Adipose tissue (tissue), 3 donors: ENCODE results near the gene VSIR. TPM values are rescaled to one million over a fixed set of nuclear protein-coding genes. Genes with fewer than 3 reads are reported as not detected.

Experiments
- H3K27ac ChIP-seq: one replicate; pipeline ENCODE4 v1.5.1; 2013; ENCODE audit warnings: low read depth, low read length
- WGBS, 3 donors: extraction: QIAGEN DNeasy Blood & Tissue Kit; methylation state at CpG; one replicate each; pipeline ENCODE4 v1.1.7; 2013; 5-methylcytosine and 5-hydroxymethylcytosine counted together
- polyA plus RNA-seq, 3 donors: library from polyadenylated mRNA; stranded (reverse); fragments of 200-250 nt; gene quantifications; one replicate each; pipeline ENCODE4 v1.2.3, GENCODE V29; 2013
- donor health status: healthy with polysubstance abuse.
- donor health status: Bipolar disorder and iron deficiency.
- donor health status: healthy.

VSIR gene
- polyA plus RNA-seq, 3 donors: 18.7 to 87.3 (median 40.3) TPM

DNA sequence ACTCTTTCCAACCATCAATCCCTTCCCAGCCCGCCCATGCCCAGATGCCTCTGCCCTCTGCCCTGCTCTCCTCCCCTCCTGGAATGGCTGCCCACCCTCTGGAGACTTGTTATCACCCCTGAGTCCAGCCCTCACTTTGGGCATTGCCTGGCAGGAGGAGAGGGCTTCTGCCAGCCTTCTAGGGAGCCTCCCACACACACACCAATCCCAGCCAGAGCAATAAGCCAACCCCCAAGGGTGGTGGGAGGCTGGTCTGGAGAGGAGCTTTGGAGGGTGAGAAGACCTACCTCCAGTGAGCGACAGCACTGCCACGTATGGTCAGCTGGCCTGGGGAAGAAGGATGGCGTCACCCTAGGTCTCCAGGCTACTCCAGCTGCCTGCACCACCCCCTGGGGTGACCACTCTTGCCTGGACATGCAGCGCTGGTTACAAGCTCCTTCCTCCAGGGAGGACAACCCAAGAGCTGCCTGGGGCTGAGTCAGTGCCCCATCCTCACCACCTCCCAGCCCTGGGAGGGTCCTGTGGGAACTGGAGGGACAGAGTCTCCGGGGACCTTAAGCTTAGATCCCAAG lies 62.2 kb downstream of the VSIR start:
- no peak overlapping the region for H3K27ac ChIP-seq
- WGBS, 3 donors: 80 to 85% (median 84%) methylated on average over 6 of the region's 6 CpGs

DNA sequence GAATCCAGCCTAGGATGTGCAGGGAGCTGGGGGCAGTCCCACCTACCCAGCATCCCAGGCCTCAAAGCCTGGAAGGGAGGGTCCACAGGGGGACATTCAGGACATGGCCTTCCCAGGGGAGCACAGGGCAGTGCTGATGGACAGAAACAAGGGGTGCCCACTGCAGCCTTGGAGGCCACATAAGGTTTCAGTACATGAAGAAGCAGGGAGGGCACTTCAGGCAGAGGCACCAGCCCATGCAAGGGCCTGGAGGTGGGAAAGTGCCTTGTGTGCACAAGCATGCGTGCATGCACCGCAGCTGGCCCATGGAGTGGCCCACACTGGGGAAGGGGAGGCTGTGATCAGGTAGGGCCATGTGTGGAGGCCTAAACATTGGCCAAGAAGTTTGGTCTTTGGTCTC lies 62.8 kb downstream of the VSIR start:
- no peak overlapping the region for H3K27ac ChIP-seq
- WGBS, 3 donors: 98 to 100% (median 100%) methylated on average over 2 of the region's 2 CpGs

DNA sequence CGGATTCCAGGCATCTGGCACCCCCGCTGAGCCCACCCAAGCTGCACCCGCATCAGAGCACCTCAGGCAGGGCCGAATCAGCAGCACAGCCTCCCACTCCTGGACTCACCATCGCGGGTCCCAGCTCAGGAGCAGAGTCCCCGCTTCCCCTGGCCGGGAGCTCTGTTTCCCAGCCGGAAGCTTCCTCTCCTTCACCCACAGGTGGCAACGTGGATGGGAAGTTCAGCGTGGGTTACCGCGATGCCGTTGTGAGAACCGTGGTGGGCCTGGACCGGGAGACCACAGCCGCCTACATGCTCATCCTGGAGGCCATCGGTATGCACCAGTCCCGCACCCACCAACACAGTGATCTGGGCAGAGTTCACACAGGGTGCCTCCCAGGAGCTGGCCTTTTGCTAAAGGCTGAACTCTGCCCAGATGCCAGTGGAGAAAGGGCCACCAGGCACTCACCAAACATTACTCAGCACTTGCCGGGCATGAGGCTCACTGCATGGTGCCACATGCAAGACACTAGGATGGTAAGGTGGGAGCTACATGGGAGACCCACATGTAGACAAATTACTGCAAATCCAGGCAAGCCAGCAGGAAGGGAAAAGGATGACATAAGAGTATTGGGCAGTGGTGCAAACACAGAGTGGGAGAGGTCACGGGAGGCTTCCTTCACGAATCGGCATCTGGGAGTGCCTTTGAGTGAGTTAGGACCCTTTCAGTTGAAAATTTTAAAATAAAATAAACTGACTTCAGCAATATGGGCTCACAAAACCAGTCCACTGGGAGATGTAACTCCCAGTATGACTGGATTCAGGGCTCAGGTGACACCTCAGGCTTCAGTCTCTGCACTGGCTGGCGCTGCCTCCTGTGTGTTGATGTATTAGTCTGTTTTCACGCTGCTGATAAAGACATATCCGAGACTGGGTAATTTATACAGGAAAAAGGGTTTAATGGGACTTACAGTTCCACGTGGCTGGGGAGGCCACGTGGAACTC lies 64.1 kb downstream of the VSIR start:
- 60 to 63% (median 63%) methylated on average over 28 of the region's 28 CpGs for WGBS, 3 donors
- H3K27ac ChIP-seq: no peak overlapping the region

DNA sequence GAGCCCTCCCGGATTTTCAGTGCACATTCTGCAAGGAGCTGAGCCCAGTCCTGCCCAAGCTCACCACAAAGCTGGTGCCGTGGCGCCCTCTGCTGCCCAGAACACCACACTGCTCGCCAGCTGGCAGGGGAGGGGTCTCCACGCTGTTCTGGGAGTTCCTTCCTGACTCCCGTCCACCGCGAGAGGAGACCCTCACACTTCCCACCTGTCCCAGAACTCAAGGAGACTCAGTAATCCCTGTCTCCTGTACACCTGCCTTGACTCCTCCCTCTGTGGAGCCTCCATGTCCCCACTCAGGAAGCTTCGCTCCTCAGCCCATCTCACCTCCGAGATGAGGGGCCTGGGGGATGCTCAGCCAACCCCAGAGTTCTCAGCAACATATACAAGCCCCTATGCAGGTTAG lies 65.0 kb downstream of the VSIR start:
- no peak overlapping the region for H3K27ac ChIP-seq
- WGBS, 3 donors: 9 to 21% (median 16%) methylated on average over 10 of the region's 10 CpGs

DNA sequence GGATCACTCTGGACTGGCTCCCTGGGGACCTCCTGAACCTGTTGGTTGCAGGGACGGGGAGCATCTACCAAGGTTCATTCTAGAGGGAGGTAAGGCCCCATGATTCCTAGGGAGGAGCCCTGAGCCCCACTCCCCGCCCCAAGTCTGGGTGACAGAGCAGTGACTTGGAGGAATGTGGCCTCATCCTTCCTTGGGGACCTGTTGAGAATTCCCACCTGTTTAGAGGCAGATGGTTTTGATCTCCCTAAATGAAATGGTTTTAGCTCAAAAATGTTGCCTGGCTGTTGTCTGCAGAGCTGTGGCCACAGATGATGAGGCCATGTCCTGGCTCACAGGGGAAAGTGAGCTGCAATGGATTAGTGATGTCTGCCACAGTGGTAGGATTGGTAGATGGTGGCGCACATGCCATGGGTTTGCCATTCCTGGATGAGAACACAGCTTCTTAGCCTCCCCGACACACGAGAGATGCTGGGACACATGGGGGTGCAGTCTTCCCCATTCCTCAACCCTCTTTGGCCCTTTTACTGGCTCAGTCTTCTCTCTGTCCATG lies 66.0 kb downstream of the VSIR start:
- H3K27ac ChIP-seq: no peak overlapping the region
- WGBS, 3 donors: 91 to 98% (median 97%) methylated on average over 5 of the region's 5 CpGs

DNA sequence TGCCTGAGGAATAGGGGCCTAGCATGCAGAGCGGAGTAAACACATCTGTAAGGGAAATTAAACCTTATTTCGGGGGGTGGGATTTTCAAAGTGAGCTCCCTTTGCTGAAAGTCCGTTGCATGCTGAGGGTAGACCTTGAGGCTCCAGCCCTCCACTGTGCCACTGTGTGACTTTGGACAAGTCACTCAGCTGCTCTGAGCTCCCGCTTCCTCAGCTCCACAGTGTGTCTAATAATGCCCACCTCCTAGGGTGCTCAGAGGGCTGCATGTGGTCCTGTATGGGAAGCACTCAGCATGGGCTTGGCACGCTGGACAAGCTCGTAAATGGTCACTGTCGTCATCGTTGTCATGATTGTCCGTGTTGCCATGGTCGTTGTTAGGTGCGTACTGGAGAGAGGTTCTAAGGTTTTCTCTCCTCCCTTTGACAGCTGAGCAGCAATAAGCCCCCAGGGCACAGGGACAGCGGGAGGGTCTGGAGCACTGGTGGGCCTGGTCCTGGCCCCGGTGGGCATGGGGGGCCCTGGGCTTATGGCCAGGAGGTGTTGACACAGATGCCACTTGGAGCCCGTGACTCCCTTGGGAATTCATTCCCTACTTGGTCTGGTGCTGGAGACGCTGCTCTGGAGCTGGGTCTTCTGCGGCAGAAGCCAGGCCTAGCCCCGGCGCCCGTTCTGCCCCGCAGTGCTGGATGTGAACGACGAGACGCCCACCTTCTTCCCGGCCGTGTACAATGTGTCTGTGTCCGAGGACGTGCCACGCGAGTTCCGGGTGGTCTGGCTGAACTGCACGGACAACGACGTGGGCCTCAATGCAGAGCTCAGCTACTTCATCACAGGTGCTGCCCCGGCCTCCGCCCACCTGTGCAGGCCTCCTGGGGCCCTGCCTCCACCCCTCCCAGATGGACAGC lies 66.9 kb downstream of the VSIR start:
- WGBS, 3 donors: 85 to 96% (median 94%) methylated on average over 35 of the region's 35 CpGs

GRCh38 chr10:71705582-71705981 lies 67.7 kb downstream of the VSIR start:
- WGBS, 3 donors: 67 to 79% (median 75%) methylated on average over 2 of the region's 2 CpGs
- no peak overlapping the region for H3K27ac ChIP-seq

More for the DNA sequence above, 66.9 kb downstream of the VSIR start:
- H3K27ac ChIP-seq: no peak overlapping the region

DNA sequence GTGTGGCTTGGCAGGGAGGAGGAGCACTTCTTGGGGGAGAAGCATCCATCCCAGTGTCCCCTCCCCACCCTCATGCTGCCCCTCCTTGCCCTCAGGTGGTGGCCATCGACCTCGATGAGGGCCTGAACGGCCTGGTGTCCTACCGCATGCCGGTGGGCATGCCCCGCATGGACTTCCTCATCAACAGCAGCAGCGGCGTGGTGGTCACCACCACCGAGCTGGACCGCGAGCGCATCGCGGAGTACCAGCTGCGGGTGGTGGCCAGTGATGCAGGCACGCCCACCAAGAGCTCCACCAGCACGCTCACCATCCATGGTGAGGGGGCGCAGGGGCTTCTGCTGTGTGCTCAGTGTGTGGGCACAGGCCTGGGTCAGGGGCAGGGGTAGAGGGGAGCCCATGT lies 68.5 kb downstream of the VSIR start:
- H3K27ac ChIP-seq: no peak overlapping the region
- WGBS, 3 donors: 89 to 97% (median 96%) methylated on average over 18 of the region's 18 CpGs

DNA sequence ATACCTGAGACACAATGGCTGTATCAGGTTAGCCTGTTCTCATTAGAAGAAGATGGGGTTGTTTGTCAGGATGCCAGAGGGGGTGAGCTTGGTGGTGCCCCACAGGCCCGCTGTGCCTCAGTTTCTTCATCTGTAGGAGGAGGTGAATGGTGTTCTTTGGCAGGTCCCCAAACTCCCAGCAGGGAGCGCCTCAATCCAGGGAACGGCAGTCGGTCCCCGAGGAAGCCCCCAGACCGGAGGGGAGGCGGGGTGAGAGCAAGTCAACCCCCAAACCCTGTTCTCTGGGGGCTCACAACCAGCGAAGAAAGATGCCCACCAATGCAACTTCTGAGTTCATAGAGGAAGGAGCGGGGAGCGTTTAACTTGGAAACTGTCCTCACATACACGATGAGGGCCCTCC lies 69.7 kb downstream of the VSIR start:
- 81 to 85% (median 81%) methylated on average over 11 of the region's 11 CpGs for WGBS, 3 donors
- H3K27ac ChIP-seq: no peak overlapping the region

DNA sequence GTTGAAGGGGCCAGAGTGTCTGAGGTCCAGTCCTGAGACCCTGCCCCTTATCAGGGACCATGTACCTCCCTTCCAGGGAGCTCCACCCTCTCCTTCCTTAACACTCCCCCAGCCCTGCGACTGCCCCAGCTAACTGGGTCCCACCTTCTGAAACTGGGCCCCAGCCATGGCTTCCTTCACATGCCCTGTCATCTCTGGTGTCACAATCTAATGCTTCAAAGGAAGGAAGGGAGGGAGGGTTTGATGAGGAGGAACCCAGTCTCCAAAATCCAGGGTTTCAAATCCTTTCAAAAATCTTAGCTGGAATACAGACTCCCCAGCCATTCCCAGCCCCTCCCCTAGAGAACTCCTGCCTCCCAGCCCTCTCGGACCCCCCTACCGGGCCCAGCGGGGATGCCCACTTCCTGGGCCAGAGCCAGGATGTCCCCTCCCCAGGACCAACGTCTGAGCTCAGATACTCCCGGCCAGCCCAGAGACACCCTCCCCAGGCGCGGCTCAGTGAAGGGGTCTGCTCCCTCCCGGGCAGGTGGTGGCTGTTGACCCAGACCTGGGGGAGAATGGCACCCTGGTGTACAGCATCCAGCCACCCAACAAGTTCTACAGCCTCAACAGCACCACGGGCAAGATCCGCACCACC lies 71.7 kb downstream of the VSIR start:
- WGBS, 3 donors: 62 to 79% (median 77%) methylated on average over 11 of the region's 11 CpGs

DNA sequence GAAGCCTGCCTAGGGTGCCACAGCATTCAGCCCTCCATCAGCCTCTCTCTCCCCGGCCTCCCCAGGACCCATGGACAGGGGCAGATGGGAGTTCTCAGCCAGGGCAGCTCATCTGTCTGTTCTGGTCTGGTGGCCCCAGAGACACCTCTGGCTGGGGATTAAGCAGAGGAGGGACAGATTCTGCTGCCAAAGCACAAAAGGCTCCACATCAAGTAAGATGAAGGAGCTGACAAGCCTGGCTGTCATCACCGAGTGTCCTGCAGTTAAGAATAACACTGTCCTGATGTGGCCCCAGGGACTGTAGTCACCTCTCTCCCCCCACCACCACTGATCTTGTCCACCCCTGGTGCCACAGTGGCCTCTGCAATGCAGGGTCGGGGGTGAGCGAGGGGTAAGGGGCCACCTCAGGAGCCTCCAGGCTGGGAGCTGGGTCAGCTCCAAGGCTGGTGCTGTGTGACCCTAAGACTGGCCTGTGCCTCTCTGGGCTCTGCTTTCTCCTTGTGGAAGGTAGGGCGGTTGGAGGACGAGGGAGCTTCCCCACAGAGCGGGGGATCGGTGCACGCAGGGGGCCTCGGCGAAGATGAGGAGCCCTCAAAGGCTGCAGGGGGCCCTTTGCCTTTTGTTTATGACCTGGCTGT lies 72.5 kb downstream of the VSIR start:
- H3K27ac ChIP-seq: no peak overlapping the region
- 77 to 90% (median 89%) methylated on average over 11 of the region's 11 CpGs for WGBS, 3 donors

More for the DNA sequence above, 71.7 kb downstream of the VSIR start:
- H3K27ac ChIP-seq: no peak overlapping the region

DNA sequence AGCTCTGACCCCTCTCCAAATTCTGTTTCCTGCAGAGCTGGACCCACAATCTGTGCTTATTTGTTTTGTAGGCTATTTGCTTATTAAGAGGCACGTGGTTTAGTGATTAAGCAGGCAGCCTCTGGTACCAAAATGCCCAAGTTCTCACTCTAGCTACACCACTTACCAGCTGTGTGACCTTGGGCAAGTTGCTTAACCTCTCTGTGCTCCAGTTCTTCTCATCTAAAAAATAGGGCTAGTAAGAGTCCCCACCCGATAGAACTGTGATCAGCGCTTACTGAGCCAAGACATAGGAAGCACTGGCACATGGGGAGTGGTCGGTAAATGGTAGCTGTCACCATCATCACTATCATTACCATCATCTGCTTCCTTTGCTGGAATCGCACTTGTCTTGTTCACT lies 74.6 kb downstream of the VSIR start:
- no peak overlapping the region for H3K27ac ChIP-seq
- WGBS, 3 donors: 73 to 89% (median 89%) methylated on average over 5 of the region's 5 CpGs

- WGBS, 3 donors: 63 to 81% (median 70%) methylated on average over 7 of the region's 7 CpGs
- H3K27ac ChIP-seq: no peak overlapping the region
Observed at GRCh38 chr10:71697938-71698709, 75.2 kb downstream of the VSIR start.
